ENCODE results near the gene MAML3.

Gene MAML3

GRCh38 chr4:139839403-139840031 lies 314.5 kb downstream of the MAML3 start:
- Histone ChIP-seq H3K27me3 (ENCODE audit: low read depth, low read length) (peaks cover 51% of the 10 kb centered on the region), H3K9ac (ENCODE audit: low read length) (no peak overlapping the region), H2AFZ (ENCODE audit: low read depth, low read length) (no peak overlapping the region), H3K4me2 (ENCODE audit: low read length) (no peak overlapping the region), H3K9me3 (ENCODE audit: insufficient read depth, low read length) (no peaks in the 10 kb centered on the region), H3K36me3 (replicated peaks; ENCODE audit: low read depth, low read length) (no peaks in the 10 kb centered on the region), H3K4me3 (ENCODE audit: low read length) (no peak overlapping the region), H3K79me2 (ENCODE audit: low read length) (no peaks in the 10 kb centered on the region), H3K27ac (ENCODE audit: low read length) (no peak overlapping the region), H4K20me1 (ENCODE audit: insufficient read depth, low read length) (no peaks in the 10 kb centered on the region), H3K4me1 (ENCODE audit: low read length) (no peaks in the 10 kb centered on the region)
- TF ChIP-seq CTCF (IDR thresholded peaks at IDR 0.05; ENCODE audit: low read depth, low read length) (no peak), EZH2phosphoT487 (IDR thresholded peaks at IDR 0.05; ENCODE audit: low read depth) (no peak)

GRCh38 chr4:139838811-139839210 lies 315.2 kb downstream of the MAML3 start:
- no peaks in the 10 kb centered on the region for H4K20me1 ChIP-seq (ENCODE audit: insufficient read depth, low read length)
- H3K4me1 ChIP-seq (ENCODE audit: low read length): no peaks in the 10 kb centered on the region
- TF ChIP-seq EZH2phosphoT487 (IDR thresholded peaks at IDR 0.05; ENCODE audit: low read depth) (no peak), CTCF (IDR thresholded peaks at IDR 0.05; ENCODE audit: low read depth, low read length) (no peak)
- no peak overlapping the region for H3K9ac ChIP-seq (ENCODE audit: low read length)
- no peak overlapping the region for H3K4me3 ChIP-seq (ENCODE audit: low read length)
- no peak overlapping the region for H3K4me2 ChIP-seq (ENCODE audit: low read length)
- no peaks in the 10 kb centered on the region for H3K79me2 ChIP-seq (ENCODE audit: low read length)
- H3K9me3 ChIP-seq (ENCODE audit: insufficient read depth, low read length): no peaks in the 10 kb centered on the region
- H2AFZ ChIP-seq (ENCODE audit: low read depth, low read length): no peak overlapping the region
- H3K27ac ChIP-seq (ENCODE audit: low read length): no peak overlapping the region
- H3K36me3 ChIP-seq (replicated peaks; ENCODE audit: low read depth, low read length): no peaks in the 10 kb centered on the region
- peaks cover 44% of the 10 kb centered on the region for H3K27me3 ChIP-seq (ENCODE audit: low read depth, low read length)

- H3K36me3 ChIP-seq (replicated peaks; ENCODE audit: low read depth, low read length): no peaks in the 10 kb centered on the region
- no peak overlapping the region for H3K27ac ChIP-seq (ENCODE audit: low read length)
- no peaks in the 10 kb centered on the region for H4K20me1 ChIP-seq (ENCODE audit: insufficient read depth, low read length)
- no peak overlapping the region for H3K4me2 ChIP-seq (ENCODE audit: low read length)
- H3K9me3 ChIP-seq (ENCODE audit: insufficient read depth, low read length): no peaks in the 10 kb centered on the region
- no peaks in the 10 kb centered on the region for H3K79me2 ChIP-seq (ENCODE audit: low read length)
- H3K9ac ChIP-seq (ENCODE audit: low read length): no peak overlapping the region
- H3K4me1 ChIP-seq (ENCODE audit: low read length): no peaks in the 10 kb centered on the region
- no peak overlapping the region for H2AFZ ChIP-seq (ENCODE audit: low read depth, low read length)
- H3K27me3 ChIP-seq (ENCODE audit: low read depth, low read length): peaks cover 12% of the 10 kb centered on the region
- TF ChIP-seq EZH2phosphoT487 (IDR thresholded peaks at IDR 0.05; ENCODE audit: low read depth) (no peak), CTCF (IDR thresholded peaks at IDR 0.05; ENCODE audit: low read depth, low read length) (no peak)
- no peak overlapping the region for H3K4me3 ChIP-seq (ENCODE audit: low read length)
These were observed 319.0 kb downstream of the MAML3 start for GRCh38 chr4:139834981-139835391.

- Histone ChIP-seq H3K36me3 (replicated peaks; ENCODE audit: low read depth, low read length) (no peaks in the 10 kb centered on the region), H3K79me2 (ENCODE audit: low read length) (no peaks in the 10 kb centered on the region), H3K27me3 (ENCODE audit: low read depth, low read length) (peaks cover 18% of the 10 kb centered on the region), H4K20me1 (ENCODE audit: insufficient read depth, low read length) (no peaks in the 10 kb centered on the region), H3K4me3 (ENCODE audit: low read length) (no peak overlapping the region), H3K27ac (ENCODE audit: low read length) (no peak overlapping the region), H3K4me1 (ENCODE audit: low read length) (no peaks in the 10 kb centered on the region), H2AFZ (ENCODE audit: low read depth, low read length) (no peak overlapping the region), H3K9ac (ENCODE audit: low read length) (no peak overlapping the region), H3K9me3 (ENCODE audit: insufficient read depth, low read length) (no peaks in the 10 kb centered on the region), H3K4me2 (ENCODE audit: low read length) (no peak overlapping the region)
- no peak for TF ChIP-seq EZH2phosphoT487 (IDR thresholded peaks at IDR 0.05; ENCODE audit: low read depth)
- TF ChIP-seq CTCF (IDR thresholded peaks at IDR 0.05; ENCODE audit: low read depth, low read length): no peak
These were observed 319.7 kb downstream of the MAML3 start for GRCh38 chr4:139834226-139834662.
